GM21515 (cell line): ENCODE measurements around the gene GRB2.
"Not testable (repeated sequence)": the region's sequence is repeated elsewhere in the genome, so short reads cannot be mapped to it uniquely, and the experiment has no call there.

Experiments used
- ATAC-seq: cut with Tn5 transposase; IDR thresholded peaks from one replicate; pipeline ENCODE4 v1.9.1; 2021; ENCODE audit not compliant: unreplicated experiment

GRB2 gene

GRCh38 chr17:75289115-75289831, 116.2 kb downstream of the GRB2 start, which contains the start of gene SLC25A19:
TSS of gene SLC25A19 (minus strand) at chr17:75289433. CDS start at chr17:75286764, 2,669 bp downstream.
- ATAC-seq = peak; percentile 83

DNA sequence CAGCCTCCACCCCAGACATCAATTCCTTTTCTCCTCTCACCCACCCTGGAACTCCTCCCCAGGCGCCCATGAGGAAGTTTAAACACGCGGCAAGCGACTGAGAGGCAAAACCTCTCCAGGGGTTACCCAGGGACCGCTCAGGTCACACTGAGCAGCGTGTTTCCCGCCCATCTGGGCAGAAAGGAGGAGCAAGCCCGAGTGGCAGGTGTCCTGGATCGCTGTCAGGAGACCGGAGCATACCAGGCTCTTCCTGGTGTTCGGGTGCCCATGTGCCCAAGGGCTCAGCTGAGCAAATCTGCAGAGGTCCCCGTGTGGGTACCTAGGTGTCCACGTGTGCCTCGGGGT, 116.7 kb downstream of the GRB2 start:
- ATAC-seq = peak; percentile 3

GRCh38 chr17:75288359-75288758, 117.1 kb downstream of the GRB2 start:
- no peak for ATAC-seq

DNA sequence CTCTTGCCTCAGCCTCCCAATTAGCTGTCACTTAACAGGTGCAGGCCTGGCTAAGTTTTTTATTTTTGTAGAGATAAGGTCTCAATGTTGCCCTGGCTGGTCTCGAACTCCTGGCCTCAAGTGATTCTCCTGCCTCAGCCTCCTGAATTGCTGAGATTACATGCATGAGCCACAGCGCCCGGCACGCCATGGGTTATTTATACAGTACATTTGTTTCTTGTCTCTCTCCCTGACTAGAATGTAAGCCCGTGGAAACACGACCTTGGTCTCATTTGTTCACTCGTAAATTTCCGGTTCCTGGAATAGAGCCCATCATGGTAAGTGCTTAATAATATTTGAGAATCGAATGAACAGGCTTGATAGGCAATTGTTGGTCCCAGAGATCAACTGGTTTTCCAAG, 118.3 kb downstream of the GRB2 start:
- ATAC-seq = no peak

DNA sequence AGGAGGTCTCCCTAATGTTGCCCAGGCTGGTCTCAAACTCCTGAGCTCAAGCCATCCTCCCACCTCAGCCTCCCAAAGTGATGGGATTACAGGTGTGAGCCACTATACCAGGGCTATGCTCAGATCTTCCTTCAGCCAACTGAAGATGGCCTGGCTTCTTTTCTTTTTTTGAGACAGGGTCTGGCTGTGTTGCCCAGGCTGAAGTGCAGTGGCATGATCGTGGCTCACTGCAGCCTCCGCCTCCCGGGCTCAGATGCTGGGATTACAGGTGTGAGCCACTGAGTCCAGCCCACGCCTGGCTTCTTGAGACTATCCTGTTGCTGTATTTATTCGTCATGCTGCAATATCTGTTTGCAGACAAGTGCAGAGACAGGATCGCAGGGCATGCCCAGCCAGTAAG, 120.4 kb downstream of the GRB2 start:
- ATAC-seq = no peak

DNA sequence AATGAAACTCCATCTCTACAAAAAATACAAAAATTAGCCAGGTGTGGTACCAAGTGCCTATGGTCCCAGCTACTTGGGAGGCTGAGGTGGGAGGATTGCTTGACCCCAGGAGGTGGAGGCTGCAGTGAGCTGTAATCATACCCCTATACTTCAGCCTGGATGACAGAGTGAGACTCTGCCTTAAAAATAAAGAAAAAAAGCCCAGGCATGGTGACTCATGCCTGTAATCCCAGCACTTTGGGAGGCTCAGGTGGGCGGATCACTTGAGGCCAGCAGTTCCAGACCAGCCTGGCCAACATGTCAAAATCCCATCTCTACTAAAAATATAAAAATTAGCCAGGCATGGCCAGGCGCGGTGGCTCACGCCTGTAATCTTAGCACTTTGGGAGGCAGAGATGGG, 125.3 kb downstream of the GRB2 start:
- ATAC-seq = not testable (repeated sequence)

DNA sequence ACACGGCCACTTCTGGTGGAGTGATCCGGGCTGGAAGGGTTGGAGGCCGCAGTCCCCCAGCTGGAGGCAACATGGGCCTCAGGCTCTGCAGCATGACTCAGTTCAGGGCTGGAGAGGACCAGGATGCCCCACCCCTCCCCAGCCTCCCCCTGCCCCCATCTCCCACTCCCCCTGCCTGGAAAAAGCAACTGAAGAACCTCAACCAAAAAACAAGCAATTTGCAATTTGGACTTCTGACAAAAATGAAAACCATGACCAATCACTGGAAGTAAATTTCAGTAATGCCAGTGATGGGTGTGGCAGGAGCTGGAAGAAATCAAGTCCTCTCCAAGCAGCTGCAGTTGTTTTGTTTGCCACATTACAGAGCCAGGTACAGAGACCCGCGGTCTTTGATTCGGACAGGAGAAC, 127.8 kb downstream of the GRB2 start:
- no peak for ATAC-seq

- no peak for ATAC-seq
Measured at GRCh38 chr17:75273977-75274708, 131.3 kb downstream of the GRB2 start.

GRCh38 chr17:75272848-75273184, 132.7 kb downstream of the GRB2 start:
- ATAC-seq = no peak

GRCh38 chr17:75271955-75272847, 133.3 kb downstream of the GRB2 start:
- no peak for ATAC-seq

DNA sequence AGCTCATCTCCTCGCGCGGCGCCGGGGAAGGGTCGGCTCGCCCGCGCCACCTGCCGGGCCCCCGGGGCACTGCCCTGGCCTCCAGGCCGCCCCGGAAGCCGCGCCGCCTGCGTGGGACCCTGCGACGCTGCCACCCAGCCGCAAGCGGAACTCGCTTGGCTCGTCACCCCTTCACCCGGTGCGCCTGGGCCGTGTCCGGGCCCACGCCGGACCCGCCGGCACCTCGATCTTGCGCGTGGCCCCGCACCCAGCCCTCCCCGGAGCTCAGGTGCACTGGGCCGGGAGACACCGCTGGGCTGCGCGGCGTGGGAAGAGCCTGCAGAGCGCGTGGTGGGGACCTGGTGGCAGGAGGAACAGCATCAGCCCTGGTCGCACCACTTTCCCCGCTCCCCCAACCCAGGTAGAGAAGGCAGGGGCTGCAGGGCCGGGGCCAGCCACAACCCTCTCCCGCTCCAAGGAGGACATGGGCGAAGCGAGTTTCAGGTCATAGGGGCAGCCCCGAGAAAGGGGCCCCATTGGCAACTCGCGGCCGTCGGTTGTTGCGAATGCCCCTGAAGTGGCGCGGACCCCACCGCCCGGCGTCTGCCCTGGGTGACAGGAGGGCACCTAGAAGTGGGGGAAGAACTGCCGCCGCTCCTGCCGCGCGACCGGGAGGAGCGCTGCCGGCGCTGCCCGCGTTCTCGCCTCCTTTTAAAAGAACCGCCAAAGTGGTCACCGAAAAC, 134.1 kb downstream of the GRB2 start:
- peak; percentile 57 for ATAC-seq

DNA sequence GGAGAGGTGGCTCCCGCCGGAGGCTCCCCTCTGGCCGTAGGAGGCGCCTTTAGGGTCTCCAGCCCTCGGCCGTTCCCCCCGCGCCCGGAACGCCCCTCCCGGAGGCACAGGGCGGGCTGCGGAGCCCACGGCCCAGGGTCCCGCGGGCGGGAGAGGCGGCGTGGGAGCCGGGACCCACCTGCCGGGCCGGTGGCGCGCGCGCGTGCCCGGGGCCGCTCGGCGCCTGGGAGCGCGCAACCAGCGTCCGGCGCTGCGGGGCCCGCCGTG, 134.6 kb downstream of the GRB2 start, which contains the start of gene MIF4GD:
Gene MIF4GD (minus strand): TSS at position 266 of the 267 bp plus-strand sequence. CDS start 1,036 bp downstream, outside the sequence.
- ATAC-seq = peak; percentile 10

DNA sequence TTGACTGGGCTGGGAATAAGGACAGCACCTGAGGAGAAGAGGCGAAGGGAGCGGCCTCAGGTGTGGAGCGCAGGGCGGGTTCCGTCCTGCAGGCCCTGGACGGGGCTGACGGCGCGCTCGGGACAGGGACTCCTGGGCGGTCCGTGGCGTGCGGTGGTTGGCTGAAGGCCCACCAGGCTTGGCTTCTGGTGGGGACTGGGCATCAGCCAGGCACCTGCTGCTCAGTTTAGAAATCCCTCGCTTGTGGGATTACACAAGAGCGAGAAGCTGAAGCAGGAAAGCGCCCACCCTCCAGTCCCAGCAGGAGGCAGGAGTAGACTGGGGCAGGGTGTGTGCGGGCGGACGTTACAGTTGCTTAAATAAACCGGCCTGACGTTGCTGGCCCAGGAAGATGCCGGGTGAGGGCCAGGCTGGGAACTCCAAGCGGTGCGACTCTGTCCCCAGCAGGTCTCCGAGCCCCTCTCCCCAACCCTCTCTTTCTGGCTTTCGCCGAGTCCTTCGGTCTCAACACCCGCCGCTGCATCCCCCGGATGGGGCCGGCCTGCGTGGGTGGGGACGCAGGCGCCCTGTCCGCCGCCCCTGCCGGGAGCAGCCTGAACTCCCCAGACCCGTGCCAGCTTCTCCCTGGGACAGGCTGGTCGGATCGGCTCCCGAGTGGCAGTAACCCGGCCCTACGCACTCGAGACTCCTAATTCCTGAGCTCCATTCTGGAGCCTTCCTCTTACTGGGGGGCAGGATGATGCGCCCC, 135.1 kb downstream of the GRB2 start:
- ATAC-seq = peak; percentile 45

- no peak for ATAC-seq
Measured at GRCh38 chr17:75269844-75270217, 135.6 kb downstream of the GRB2 start.
